HepG2 (cell line): ENCODE measurements around the gene SNAPIN. TPM values are rescaled to one million over a fixed set of nuclear protein-coding genes. Genes with fewer than 3 reads are reported as not detected.

Experiments
- ATF7-NPFF ChIP-seq: sonication (generic); formaldehyde crosslinking; IDR thresholded peaks from 2 replicates; pipeline ENCODE4 v1.8.1; 2023; ENCODE audit warnings: mild to moderate bottlenecking, low read depth, missing genetic modification reagents, moderate library complexity
- DNMT1 ChIP-seq: sonication (generic); formaldehyde crosslinking; IDR thresholded peaks from 2 replicates; pipeline ENCODE4 v1.5.1; 2020; ENCODE audit warnings: mild to moderate bottlenecking, missing genetic modification reagents
- GABPA ChIP-seq, 2 experiments: IDR thresholded peaks; 2 replicates each; pipeline ENCODE4 v1.6.1; 2011 to 2016; ENCODE audit warnings: low read depth in 2 of 2, low read length in 1 of 2, missing biosample characterization in 1 of 2, missing genetic modification characterization in 1 of 2
- HES4 ChIP-seq: sonication (generic); formaldehyde crosslinking; IDR thresholded peaks from 2 replicates; pipeline ENCODE4 v1.9.0; 2021; ENCODE audit warnings: mild to moderate bottlenecking, missing genetic modification reagents, borderline replicate concordance
- HOXD1 ChIP-seq: sonication (generic); formaldehyde crosslinking; IDR thresholded peaks from 2 replicates; pipeline ENCODE4 v1.5.0; 2020; ENCODE audit warnings: missing genetic modification reagents
- IKZF5 ChIP-seq: IDR thresholded peaks from 2 replicates; pipeline ENCODE4 v1.6.1; 2018; ENCODE audit warnings: missing genetic modification reagents, mild to moderate bottlenecking, missing compliant biosample characterization
- PAX8 ChIP-seq: sonication (generic); formaldehyde crosslinking; IDR thresholded peaks from 2 replicates; pipeline ENCODE4 v1.8.0; 2022; ENCODE audit warnings: mild to moderate bottlenecking, missing genetic modification reagents, borderline replicate concordance
- RFX3 ChIP-seq: IDR thresholded peaks from 2 replicates; pipeline ENCODE4 v1.6.1; 2016; ENCODE audit warnings: missing biosample characterization, missing genetic modification reagents
- SKIL ChIP-seq: sonication (generic); formaldehyde crosslinking; IDR thresholded peaks from 2 replicates; pipeline ENCODE4 v1.8.0; 2022; ENCODE audit warnings: missing genetic modification reagents, mild to moderate bottlenecking, moderate library complexity, borderline replicate concordance
- TRAFD1 ChIP-seq: sonication (generic); formaldehyde crosslinking; IDR thresholded peaks from 2 replicates; pipeline ENCODE4 v1.5.1; 2020; ENCODE audit warnings: missing genetic modification reagents, mild to moderate bottlenecking, borderline replicate concordance
- ZNF614 ChIP-seq: IDR thresholded peaks from 2 replicates; pipeline ENCODE4 v1.6.1; 2018; ENCODE audit warnings: missing biosample characterization, missing genetic modification reagents, inconsistent platforms, borderline replicate concordance
- polyA plus RNA-seq, 8 experiments: library from polyadenylated mRNA; depleted of rRNA in 3 of 8; stranded (reverse) in 7 of 8; unstranded in 1 of 8; fragments of >200 nt; fragmentation: Illumina TruSeq in 4 of 8; extraction: Trizol in 4 of 8; gene quantifications; 2 replicates each; pipeline versions ENCODE4 v1.2.1 to v1.2.3, GENCODE V29; 2011 to 2016; ENCODE audit warnings: low read depth in 4 of 8, missing spikeins in 1 of 8, mixed read lengths in 1 of 8; ENCODE audit not compliant: insufficient read depth in 1 of 8
- total RNA-seq, 5 experiments: library from RNA; depleted of rRNA; stranded (reverse); fragments of >200 nt; fragmentation: Illumina TruSeq; extraction: Trizol; gene quantifications; 2 replicates each; pipeline ENCODE4 v1.2.3, GENCODE V29; 2016; ENCODE audit warnings: low read depth in 1 of 5
- TF ChIP-seq, protein P1 (sequence below): sonication (generic); formaldehyde crosslinking; IDR thresholded peaks from 2 replicates; pipeline ENCODE4 v1.4.0; 2020; ENCODE audit warnings: missing genetic modification reagents
- TF ChIP-seq, protein P2 (sequence below): sonication (generic); formaldehyde crosslinking; IDR thresholded peaks from 2 replicates; pipeline ENCODE4 v1.4.0; 2020; ENCODE audit warnings: low read depth, mild to moderate bottlenecking, missing genetic modification reagents
- TF ChIP-seq, protein P3 (sequence below): fragments of 450-650 bp; IDR thresholded peaks from 2 replicates; pipeline ENCODE4 v1.6.1; 2016
- TF ChIP-seq, protein P4 (sequence below): sonication (generic); formaldehyde crosslinking; IDR thresholded peaks from 2 replicates; pipeline ENCODE4 v1.4.0; 2020; ENCODE audit warnings: missing genetic modification reagents, mild to moderate bottlenecking, borderline replicate concordance

Gene SNAPIN
- total and polyA plus RNA-seq, 2 of the 13 experiments (the other 11 are each of a cell fraction or from before 2014, with no cell fraction given) = 23.9 to 25.7 TPM

DNA sequence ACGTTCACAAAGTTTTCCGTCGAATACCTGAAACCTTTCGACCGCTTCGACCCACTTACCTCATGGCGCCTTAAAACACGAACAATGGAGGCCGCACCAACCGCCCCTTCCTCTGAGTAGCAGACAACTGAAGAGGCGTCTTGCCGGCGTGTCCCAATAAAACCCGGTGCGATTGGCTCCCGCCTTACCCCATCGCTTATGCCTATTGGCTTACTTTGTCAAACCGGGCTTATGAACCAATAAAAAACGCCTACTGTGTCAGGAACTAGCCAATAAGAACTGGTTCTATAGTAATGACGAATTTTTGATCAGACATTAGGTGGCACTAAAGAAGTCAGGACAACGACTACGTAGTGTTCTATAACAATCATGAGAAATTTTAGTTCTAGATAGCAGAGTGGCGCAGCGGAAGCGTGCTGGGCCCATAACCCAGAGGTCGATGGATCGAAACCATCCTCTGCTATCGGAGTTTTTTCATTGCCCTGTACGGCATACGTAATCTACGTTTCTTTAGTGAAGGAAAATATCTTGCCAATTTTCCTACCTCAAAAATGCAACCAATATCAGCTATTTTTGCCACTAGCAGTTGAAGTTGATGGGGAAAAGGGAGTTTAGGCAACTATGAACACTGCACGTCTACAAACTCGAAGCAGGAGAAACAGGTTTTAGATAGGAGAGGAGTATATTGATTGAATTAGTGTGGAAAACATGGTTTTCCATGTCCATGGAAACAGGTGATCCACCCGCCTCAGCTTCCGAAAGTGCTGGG lies 12.5 kb downstream of the SNAPIN start, which contains the start of gene ILF2 (continued):
- TF ChIP-seq, protein P1, sequence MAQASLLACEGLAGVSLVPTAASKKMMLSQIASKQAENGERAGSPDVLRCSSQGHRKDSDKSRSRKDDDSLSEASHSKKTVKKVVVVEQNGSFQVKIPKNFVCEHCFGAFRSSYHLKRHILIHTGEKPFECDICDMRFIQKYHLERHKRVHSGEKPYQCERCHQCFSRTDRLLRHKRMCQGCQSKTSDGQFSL (CRISPR knock-in tag) = no peak
- TF ChIP-seq IKZF5 (CRISPR knock-in tag) = peak; percentile 60; the same call in 1 of the 2 replicates
- no peak for TF ChIP-seq DNMT1 (CRISPR knock-in tag)
- TF ChIP-seq ATF7-NPFF (CRISPR knock-in tag) = no peak; the same call in none of the 2 replicates
- TF ChIP-seq HOXD1 (CRISPR knock-in tag) = no peak
- TF ChIP-seq, protein P2, sequence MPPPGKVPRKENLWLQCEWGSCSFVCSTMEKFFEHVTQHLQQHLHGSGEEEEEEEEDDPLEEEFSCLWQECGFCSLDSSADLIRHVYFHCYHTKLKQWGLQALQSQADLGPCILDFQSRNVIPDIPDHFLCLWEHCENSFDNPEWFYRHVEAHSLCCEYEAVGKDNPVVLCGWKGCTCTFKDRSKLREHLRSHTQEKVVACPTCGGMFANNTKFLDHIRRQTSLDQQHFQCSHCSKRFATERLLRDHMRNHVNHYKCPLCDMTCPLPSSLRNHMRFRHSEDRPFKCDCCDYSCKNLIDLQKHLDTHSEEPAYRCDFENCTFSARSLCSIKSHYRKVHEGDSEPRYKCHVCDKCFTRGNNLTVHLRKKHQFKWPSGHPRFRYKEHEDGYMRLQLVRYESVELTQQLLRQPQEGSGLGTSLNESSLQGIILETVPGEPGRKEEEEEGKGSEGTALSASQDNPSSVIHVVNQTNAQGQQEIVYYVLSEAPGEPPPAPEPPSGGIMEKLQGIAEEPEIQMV (CRISPR knock-in tag) = peak; percentile 68; the same call in 1 of the 2 replicates
- no peak for TF ChIP-seq SKIL (CRISPR knock-in tag)
- TF ChIP-seq PAX8 (CRISPR knock-in tag) = no peak
- TF ChIP-seq RFX3 (CRISPR knock-in tag) = peak; percentile 17; the same call in 1 of the 2 replicates
- TF ChIP-seq, protein P3, sequence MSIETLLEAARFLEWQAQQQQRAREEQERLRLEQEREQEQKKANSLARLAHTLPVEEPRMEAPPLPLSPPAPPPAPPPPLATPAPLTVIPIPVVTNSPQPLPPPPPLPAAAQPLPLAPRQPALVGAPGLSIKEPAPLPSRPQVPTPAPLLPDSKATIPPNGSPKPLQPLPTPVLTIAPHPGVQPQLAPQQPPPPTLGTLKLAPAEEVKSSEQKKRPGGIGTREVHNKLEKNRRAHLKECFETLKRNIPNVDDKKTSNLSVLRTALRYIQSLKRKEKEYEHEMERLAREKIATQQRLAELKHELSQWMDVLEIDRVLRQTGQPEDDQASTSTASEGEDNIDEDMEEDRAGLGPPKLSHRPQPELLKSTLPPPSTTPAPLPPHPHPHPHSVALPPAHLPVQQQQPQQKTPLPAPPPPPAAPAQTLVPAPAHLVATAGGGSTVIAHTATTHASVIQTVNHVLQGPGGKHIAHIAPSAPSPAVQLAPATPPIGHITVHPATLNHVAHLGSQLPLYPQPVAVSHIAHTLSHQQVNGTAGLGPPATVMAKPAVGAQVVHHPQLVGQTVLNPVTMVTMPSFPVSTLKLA = no peak
- TF ChIP-seq, protein P4, sequence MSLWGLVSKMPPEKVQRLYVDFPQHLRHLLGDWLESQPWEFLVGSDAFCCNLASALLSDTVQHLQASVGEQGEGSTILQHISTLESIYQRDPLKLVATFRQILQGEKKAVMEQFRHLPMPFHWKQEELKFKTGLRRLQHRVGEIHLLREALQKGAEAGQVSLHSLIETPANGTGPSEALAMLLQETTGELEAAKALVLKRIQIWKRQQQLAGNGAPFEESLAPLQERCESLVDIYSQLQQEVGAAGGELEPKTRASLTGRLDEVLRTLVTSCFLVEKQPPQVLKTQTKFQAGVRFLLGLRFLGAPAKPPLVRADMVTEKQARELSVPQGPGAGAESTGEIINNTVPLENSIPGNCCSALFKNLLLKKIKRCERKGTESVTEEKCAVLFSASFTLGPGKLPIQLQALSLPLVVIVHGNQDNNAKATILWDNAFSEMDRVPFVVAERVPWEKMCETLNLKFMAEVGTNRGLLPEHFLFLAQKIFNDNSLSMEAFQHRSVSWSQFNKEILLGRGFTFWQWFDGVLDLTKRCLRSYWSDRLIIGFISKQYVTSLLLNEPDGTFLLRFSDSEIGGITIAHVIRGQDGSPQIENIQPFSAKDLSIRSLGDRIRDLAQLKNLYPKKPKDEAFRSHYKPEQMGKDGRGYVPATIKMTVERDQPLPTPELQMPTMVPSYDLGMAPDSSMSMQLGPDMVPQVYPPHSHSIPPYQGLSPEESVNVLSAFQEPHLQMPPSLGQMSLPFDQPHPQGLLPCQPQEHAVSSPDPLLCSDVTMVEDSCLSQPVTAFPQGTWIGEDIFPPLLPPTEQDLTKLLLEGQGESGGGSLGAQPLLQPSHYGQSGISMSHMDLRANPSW (CRISPR knock-in tag) = peak; percentile 71; the same call in 1 of the 2 replicates
- TF ChIP-seq HES4 (CRISPR knock-in tag) = no peak
- TF ChIP-seq GABPA (IDR thresholded peaks at IDR 0.05; ENCODE audit: low read depth, low read length) = no peak
- TF ChIP-seq GABPA (CRISPR knock-in tag; IDR thresholded peaks at IDR 0.05; ENCODE audit: low read depth) = peak; percentile 47
- no peak for TF ChIP-seq TRAFD1 (CRISPR knock-in tag)
- TF ChIP-seq ZNF614 = peak; percentile 63; the same call in 1 of the 2 replicates
